Measurements from ENCODE around the gene CXCL13.

DNA sequence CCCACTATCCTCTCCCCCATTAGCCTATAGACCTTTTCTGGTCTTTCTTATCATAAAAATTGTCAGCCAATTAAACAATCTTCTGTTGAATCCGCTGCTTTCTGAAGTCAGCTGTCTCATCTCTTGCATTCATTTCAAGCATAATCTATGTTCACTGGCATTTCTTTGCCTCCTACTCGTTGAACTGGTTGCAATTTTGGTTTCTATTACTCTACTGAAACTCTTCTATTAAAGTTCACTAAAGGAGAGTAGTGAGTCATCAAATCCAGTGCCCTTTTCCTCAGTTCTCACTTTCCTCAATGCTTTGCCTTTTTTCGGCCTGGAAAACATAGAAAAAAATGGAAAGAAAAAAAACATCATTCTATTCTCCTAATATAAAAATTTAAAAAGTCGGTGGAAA is 23.9 kb upstream of the CXCL13 start:
- TF ChIP-seq, protein P1, sequence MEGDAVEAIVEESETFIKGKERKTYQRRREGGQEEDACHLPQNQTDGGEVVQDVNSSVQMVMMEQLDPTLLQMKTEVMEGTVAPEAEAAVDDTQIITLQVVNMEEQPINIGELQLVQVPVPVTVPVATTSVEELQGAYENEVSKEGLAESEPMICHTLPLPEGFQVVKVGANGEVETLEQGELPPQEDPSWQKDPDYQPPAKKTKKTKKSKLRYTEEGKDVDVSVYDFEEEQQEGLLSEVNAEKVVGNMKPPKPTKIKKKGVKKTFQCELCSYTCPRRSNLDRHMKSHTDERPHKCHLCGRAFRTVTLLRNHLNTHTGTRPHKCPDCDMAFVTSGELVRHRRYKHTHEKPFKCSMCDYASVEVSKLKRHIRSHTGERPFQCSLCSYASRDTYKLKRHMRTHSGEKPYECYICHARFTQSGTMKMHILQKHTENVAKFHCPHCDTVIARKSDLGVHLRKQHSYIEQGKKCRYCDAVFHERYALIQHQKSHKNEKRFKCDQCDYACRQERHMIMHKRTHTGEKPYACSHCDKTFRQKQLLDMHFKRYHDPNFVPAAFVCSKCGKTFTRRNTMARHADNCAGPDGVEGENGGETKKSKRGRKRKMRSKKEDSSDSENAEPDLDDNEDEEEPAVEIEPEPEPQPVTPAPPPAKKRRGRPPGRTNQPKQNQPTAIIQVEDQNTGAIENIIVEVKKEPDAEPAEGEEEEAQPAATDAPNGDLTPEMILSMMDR (IDR thresholded peaks at IDR 0.05), result no peak
- TF ChIP-seq POLR2A (IDR thresholded peaks at IDR 0.05), result no peak

Measured in body of pancreas (tissue), 4 donors.